IMR-90 (cell line): ENCODE results near the gene PIPOX. TPM values are rescaled to one million over a fixed set of nuclear protein-coding genes. Genes with fewer than 3 reads are reported as not detected.

Experiments used
- ATAC-seq: fragments of 200-7000 bp; cut with Tn5 transposase; 2 replicates; pipeline ENCODE4 v1.9.1; 2020; ENCODE audit warnings: low read depth, mild to moderate bottlenecking, moderate library complexity
- BruUV-seq: library from RNA; stranded (reverse); fragments of 400-500 nt; replicated peaks from 2 replicates; lab custom pipeline; 2021; lab: Mats Ljungman, UMichigan
- CTCF ChIA-PET: fragments of 300-600 bp; formaldehyde crosslinking; extraction: SDS; loops from one replicate; lab custom pipeline; 2021; ENCODE audit warnings: antibody characterized with exemption; lab: Yijun Ruan, JAX
- POLR2A ChIA-PET: fragments of 300-600 bp; sonication (Branson Sonifier 250); formaldehyde crosslinking; loops from one replicate; lab custom pipeline; 2022; ENCODE audit warnings: antibody characterized with exemption; ENCODE audit not compliant: unreplicated experiment; lab: Charles Lee
- DNase-seq: peaks from one replicate; pipeline ENCODE4 v3.0.0; 2013
- H2AFZ ChIP-seq: replicated peaks from 2 replicates; pipeline ENCODE3; 2013; ENCODE audit warnings: low read length, mild to moderate bottlenecking; ENCODE audit not compliant: poor library complexity
- H2AK5ac ChIP-seq: 2 replicates; pipeline ENCODE4 v1.6.1; 2013; ENCODE audit warnings: low read depth, low read length, inconsistent platforms
- H2AK9ac ChIP-seq: replicated peaks from 2 replicates; pipeline ENCODE3; 2013; ENCODE audit warnings: mild to moderate bottlenecking, low read depth, low read length, moderate library complexity; ENCODE audit not compliant: poor library complexity
- H2BK120ac ChIP-seq: 2 replicates; pipeline ENCODE4 v1.6.1; 2013; ENCODE audit warnings: low read depth, low read length, inconsistent platforms
- H2BK15ac ChIP-seq: 3 replicates; pipeline ENCODE4 v1.6.1; 2013; ENCODE audit warnings: low read depth, low read length, inconsistent platforms
- H2BK20ac ChIP-seq: 2 replicates; pipeline ENCODE4 v1.6.1; 2013; ENCODE audit warnings: low read depth, mild to moderate bottlenecking, inconsistent platforms, low read length, moderate library complexity
- H2BK5ac ChIP-seq: 2 replicates; pipeline ENCODE4 v1.6.1; 2013; ENCODE audit warnings: mild to moderate bottlenecking, low read depth, low read length, inconsistent platforms; ENCODE audit not compliant: poor library complexity, severe bottlenecking
- H3K14ac ChIP-seq: replicated peaks from 2 replicates; pipeline ENCODE4 v1.6.1; 2013; ENCODE audit warnings: low read depth, low read length, inconsistent platforms
- H3K18ac ChIP-seq: 2 replicates; pipeline ENCODE4 v1.6.1; 2013; ENCODE audit warnings: low read depth, low read length, control low read depth
- H3K23ac ChIP-seq: 2 replicates; pipeline ENCODE4 v1.6.1; 2013; ENCODE audit warnings: low read depth, low read length, inconsistent platforms
- H3K27ac ChIP-seq: 2 replicates; pipeline ENCODE4 v1.5.1; 2013; ENCODE audit warnings: mild to moderate bottlenecking, control low read depth, low read length; ENCODE audit not compliant: insufficient read depth
- H3K27me3 ChIP-seq: 2 replicates; pipeline ENCODE4 v1.6.1; 2013; ENCODE audit warnings: low read length; ENCODE audit not compliant: control insufficient read depth, insufficient read depth
- H3K36me3 ChIP-seq: 2 replicates; pipeline ENCODE4 v1.6.1; 2013; ENCODE audit warnings: low read length, mixed read lengths; ENCODE audit not compliant: control insufficient read depth, insufficient read depth
- H3K4ac ChIP-seq: 2 replicates; pipeline ENCODE4 v1.6.1; 2013; ENCODE audit warnings: low read depth, low read length, inconsistent platforms
- H3K4me1 ChIP-seq: 2 replicates; pipeline ENCODE4 v1.6.1; 2013; ENCODE audit warnings: low read length, mixed read lengths; ENCODE audit not compliant: control insufficient read depth, insufficient read depth
- H3K4me2 ChIP-seq: 2 replicates; pipeline ENCODE4 v1.6.1; 2013; ENCODE audit warnings: low read depth, mild to moderate bottlenecking, control low read depth, low read length, moderate library complexity
- H3K4me3 ChIP-seq: 2 replicates; pipeline ENCODE4 v1.5.1; 2013; ENCODE audit warnings: low read depth, mild to moderate bottlenecking, control low read depth, low read length, moderate library complexity; ENCODE audit not compliant: insufficient read depth
- H3K56ac ChIP-seq: 2 replicates; pipeline ENCODE4 v1.6.1; 2013; ENCODE audit warnings: low read length, inconsistent platforms; ENCODE audit not compliant: insufficient read depth; ENCODE audit errors: extremely low read depth
- H3K79me1 ChIP-seq, 2 experiments: 2 replicates each; pipeline ENCODE4 v1.6.1; 2013; ENCODE audit warnings: low read length in 2 of 2, inconsistent platforms in 1 of 2, low read depth in 1 of 2
- H3K9ac ChIP-seq: 2 replicates; pipeline ENCODE4 v1.6.1; 2013; ENCODE audit warnings: low read depth, low read length, control low read depth
- H3K9me1 ChIP-seq: 2 replicates; pipeline ENCODE4 v1.6.1; 2013; ENCODE audit warnings: low read length, inconsistent platforms; ENCODE audit not compliant: insufficient read depth
- H3K9me3 ChIP-seq: 2 replicates; pipeline ENCODE4 v1.6.1; 2013; ENCODE audit warnings: low read length; ENCODE audit not compliant: control insufficient read depth, insufficient read depth
- H4K20me1 ChIP-seq: 2 replicates; pipeline ENCODE4 v1.6.1; 2013; ENCODE audit warnings: low read length, inconsistent platforms; ENCODE audit not compliant: insufficient read depth
- H4K5ac ChIP-seq: 2 replicates; pipeline ENCODE4 v1.6.1; 2013; ENCODE audit warnings: mild to moderate bottlenecking, low read depth, low read length, control low read depth
- H4K8ac ChIP-seq, 2 experiments: 2 replicates each; pipeline ENCODE4 v1.6.1; 2013; ENCODE audit warnings: low read depth in 2 of 2, low read length in 2 of 2, control low read depth in 1 of 2, inconsistent platforms in 1 of 2
- H4K91ac ChIP-seq: 2 replicates; pipeline ENCODE4 v1.6.1; 2013; ENCODE audit warnings: low read depth, low read length, inconsistent platforms; ENCODE audit not compliant: insufficient read depth
- BHLHE40 ChIP-seq: fragments of 150-350 bp; IDR thresholded peaks from 2 replicates; pipeline ENCODE4 v1.6.1; 2016; ENCODE audit warnings: mild to moderate bottlenecking, low read depth, low read length
- CEBPB ChIP-seq: IDR thresholded peaks from 2 replicates; pipeline ENCODE4 v1.6.1; 2012; ENCODE audit warnings: low read depth, low read length, improper control_type of control experiment
- CHD1 ChIP-seq: IDR thresholded peaks from 2 replicates; pipeline ENCODE4 v1.6.1; 2012; ENCODE audit warnings: low read depth, low read length, improper control_type of control experiment
- CTCF ChIP-seq: conservative IDR thresholded peaks from 2 replicates; pipeline ENCODE4 v1.5.1; 2012; ENCODE audit warnings: mild to moderate bottlenecking, low read depth, low read length, improper control_type of control experiment
- ELK1 ChIP-seq: fragments of 150-350 bp; IDR thresholded peaks from 2 replicates; pipeline ENCODE4 v1.6.1; 2016; ENCODE audit warnings: low read depth, mild to moderate bottlenecking, low read length, moderate library complexity, borderline replicate concordance
- FOS ChIP-seq: fragments of 150-350 bp; IDR thresholded peaks from 2 replicates; pipeline ENCODE4 v1.6.1; 2016; ENCODE audit warnings: low read depth, low read length
- MAFK ChIP-seq: IDR thresholded peaks from 2 replicates; pipeline ENCODE4 v1.6.1; 2012; ENCODE audit warnings: low read depth, low read length, improper control_type of control experiment
- MAZ ChIP-seq: IDR thresholded peaks from 2 replicates; pipeline ENCODE4 v1.6.1; 2012; ENCODE audit warnings: low read depth, mild to moderate bottlenecking, low read length, improper control_type of control experiment, moderate library complexity, borderline replicate concordance
- MXI1 ChIP-seq: IDR thresholded peaks from 2 replicates; pipeline ENCODE4 v1.6.1; 2012; ENCODE audit warnings: low read depth, mild to moderate bottlenecking, low read length, moderate library complexity, borderline replicate concordance
- NFE2L2 ChIP-seq: fragments of 150-350 bp; IDR thresholded peaks from 2 replicates; pipeline ENCODE4 v1.6.1; 2016; ENCODE audit warnings: low read depth, mild to moderate bottlenecking, low read length
- POLR2A ChIP-seq: IDR thresholded peaks from 2 replicates; pipeline ENCODE4 v1.6.1; 2012; ENCODE audit warnings: mild to moderate bottlenecking, low read depth, low read length
- RFX5 ChIP-seq: IDR thresholded peaks from 2 replicates; pipeline ENCODE4 v1.8.0; 2012; ENCODE audit warnings: low read depth, mild to moderate bottlenecking, low read length, moderate library complexity
- SMC3 ChIP-seq: fragments of 150-350 bp; IDR thresholded peaks from 2 replicates; pipeline ENCODE4 v1.6.1; 2016; ENCODE audit warnings: low read depth, mild to moderate bottlenecking, antibody characterized with exemption, low read length, moderate library complexity
- USF2 ChIP-seq: fragments of 150-350 bp; IDR thresholded peaks from 2 replicates; pipeline ENCODE4 v1.6.1; 2017; ENCODE audit warnings: mild to moderate bottlenecking, antibody characterized with exemption, low read length, low read depth
- WGBS, 2 experiments: methylation state at CpG; one replicate each; pipeline versions ENCODE4 v1.1.5 to v1.1.7; 2013; ENCODE audit warnings: missing lambda C conversion rate in 2 of 2; ENCODE audit not compliant: insufficient read length in 1 of 2; ENCODE audit errors: extremely low coverage in 2 of 2; 5-methylcytosine and 5-hydroxymethylcytosine counted together
- dilution Hi-C: fragments of 300-500 bp; cut with HindIII; formaldehyde crosslinking; loops from one replicate; pipeline ENCODE4 v1.14.3; 2018; ENCODE audit warnings: low sequenced_read_pairs; ENCODE audit not compliant: unreplicated experiment
- in situ Hi-C: fragments of 300-500 bp; cut with MboI; formaldehyde crosslinking; loops from 3 replicates; pipeline ENCODE4 v1.14.3; 2019; ENCODE audit warnings: low sequenced_read_pairs, inconsistent platforms, mixed read lengths
- intact Hi-C: fragments of 100-400 bp; cut with micrococcal nuclease; formaldehyde crosslinking; loops from 2 replicates; pipeline ENCODE4 v1.10.0; 2022
- polyA plus RNA-seq, 3 experiments: library from polyadenylated mRNA; depleted of rRNA; stranded (reverse); fragments of >200 nt; gene quantifications; 2 replicates each; pipeline ENCODE4 v1.2.3, GENCODE V29; 2012; ENCODE audit warnings: low replicate concordance in 1 of 3
- total RNA-seq: library from RNA; depleted of rRNA; stranded (reverse); fragments of >200 nt; gene quantifications from 2 replicates; pipeline ENCODE4 v1.2.3, GENCODE V29; 2012

Gene PIPOX
- total and polyA plus RNA-seq, 2 of the 4 experiments (the other 2 are of a cell fraction) = 0.43 to 1.3 TPM

- no peak for ATAC-seq
- Histone ChIP-seq H3K27ac (no peak overlapping the region), H3K4me1 (no peaks in the 10 kb centered on the region), H3K18ac (no peak overlapping the region), H2BK20ac (no peak overlapping the region), H2AFZ (no peak overlapping the region), H4K8ac (no peak overlapping the region), H2BK120ac (no peak overlapping the region), H3K9me1 (no peaks in the 10 kb centered on the region), H2AK5ac (no peak overlapping the region), H3K14ac (no peak overlapping the region), H3K4ac (no peak overlapping the region), H2BK15ac (no peak overlapping the region), H3K36me3 (no peaks in the 10 kb centered on the region), H3K9me3 (no peaks in the 10 kb centered on the region), H3K79me1 (no peaks in the 10 kb centered on the region), H3K27me3 (peaks cover 78% of the 10 kb centered on the region), H2AK9ac (no peak overlapping the region), H3K4me2 (no peak overlapping the region), H4K91ac (no peak overlapping the region), H2BK5ac (no peak overlapping the region), H3K56ac (no peak overlapping the region), H3K9ac (no peak overlapping the region), H4K20me1 (peaks cover 4% of the 10 kb centered on the region; the same call in 1 of the 2 replicates), H3K23ac (no peak overlapping the region), H4K5ac (no peak overlapping the region), H3K4me3 (no peak overlapping the region)
- POLR2A ChIA-PET = no interaction called here
- DNase-seq = no peak
- no peak for TF ChIP-seq FOS
- TF ChIP-seq RFX5 = no peak
- TF ChIP-seq CEBPB = no peak
- TF ChIP-seq USF2 = no peak
- TF ChIP-seq CHD1 = no peak
- no peak for TF ChIP-seq MAFK
- no peak for TF ChIP-seq POLR2A
- no peak for TF ChIP-seq BHLHE40
- TF ChIP-seq MXI1 = no peak
- no peak for TF ChIP-seq NFE2L2
- TF ChIP-seq CTCF = no peak
- no peak for TF ChIP-seq SMC3
- TF ChIP-seq ELK1 = no peak
- no peak for TF ChIP-seq MAZ
- CTCF ChIA-PET = no interaction called here
- no TSS peak for BruUV-seq
- intact Hi-C loops (no loop called here), dilution Hi-C loops (no loop called here), in situ Hi-C loops (no loop called here)
- 67% methylated on average over 1 of the region's 1 CpG; no CpG with 5 or more reads in 1 of the 2 experiments for WGBS, 2 experiments
Observed at GRCh38 chr17:29012535-29012934, 30.4 kb upstream of the PIPOX start.
